GM18508 (cell line): ENCODE measurements around the gene DHRS11.

Experiments
- ATAC-seq: cut with Tn5 transposase; IDR thresholded peaks from one replicate; pipeline ENCODE4 v1.9.1; 2021; ENCODE audit warnings: moderate number of reproducible peaks; ENCODE audit not compliant: insufficient read depth, unreplicated experiment

Gene DHRS11

GRCh38 chr17:36591434-36592315 lies at the start of gene DHRS11:
Gene DHRS11 (plus strand): TSS chr17:36591879. CDS start chr17:36592010, 131 bp downstream.
- no peak for ATAC-seq

GRCh38 chr17:36542755-36543154 lies 48.9 kb upstream of the DHRS11 start:
- no peak for ATAC-seq

GRCh38 chr17:36544044-36544306 lies 47.7 kb upstream of the DHRS11 start:
- no peak for ATAC-seq

- ATAC-seq = no peak
Measured at GRCh38 chr17:36544307-36545076, 47.2 kb upstream of the DHRS11 start, which contains the start of gene GGNBP2. Gene GGNBP2 (plus strand): TSS chr17:36544919. CDS start chr17:36545725, 806 bp downstream.

GRCh38 chr17:36545077-36545464 lies 46.6 kb upstream of the DHRS11 start:
- ATAC-seq = no peak

GRCh38 chr17:36545465-36546417 lies 45.9 kb upstream of the DHRS11 start:
- no peak for ATAC-seq

- no peak for ATAC-seq
Measured at GRCh38 chr17:36546418-36547093, 45.1 kb upstream of the DHRS11 start.

- no peak for ATAC-seq
Measured at GRCh38 chr17:36547776-36548175, 43.9 kb upstream of the DHRS11 start.

- ATAC-seq = no peak
Measured at GRCh38 chr17:36550491-36551417, 40.9 kb upstream of the DHRS11 start.

GRCh38 chr17:36553459-36553858 lies 38.2 kb upstream of the DHRS11 start:
- ATAC-seq = no peak

GRCh38 chr17:36566081-36566480 lies 25.6 kb upstream of the DHRS11 start:
- ATAC-seq = no peak

- no peak for ATAC-seq
Measured at GRCh38 chr17:36575028-36575427, 16.7 kb upstream of the DHRS11 start.

GRCh38 chr17:36576793-36577192 lies 14.9 kb upstream of the DHRS11 start:
- ATAC-seq = no peak

GRCh38 chr17:36578671-36579070 lies 13.0 kb upstream of the DHRS11 start:
- no peak for ATAC-seq

- no peak for ATAC-seq
Measured at GRCh38 chr17:36583787-36584186, 7.9 kb upstream of the DHRS11 start.

GRCh38 chr17:36586138-36586537 lies 5.5 kb upstream of the DHRS11 start:
- ATAC-seq = no peak

GRCh38 chr17:36590082-36590481 lies 1.6 kb upstream of the DHRS11 start:
- no peak for ATAC-seq

- no peak for ATAC-seq
Measured at GRCh38 chr17:36592316-36592715, 637 bp downstream of the DHRS11 start.
